HG02938 (cell line): ENCODE results near the gene CARD9.

ENCODE experiments used
- ATAC-seq: cut with Tn5 transposase; IDR thresholded peaks from one replicate; pipeline ENCODE4 v1.9.1; 2021; ENCODE audit warnings: mild to moderate bottlenecking, moderate library complexity; ENCODE audit not compliant: unreplicated experiment

The CARD9 gene

GRCh38 chr9:136351252-136351800 is 22.1 kb downstream of the CARD9 start:
- no peak for ATAC-seq

GRCh38 chr9:136349546-136349945 is 23.9 kb downstream of the CARD9 start:
- no peak for ATAC-seq

GRCh38 chr9:136348691-136349090 is 24.8 kb downstream of the CARD9 start:
- no peak for ATAC-seq

- ATAC-seq, result no peak
Observed at GRCh38 chr9:136347472-136348256, 25.8 kb downstream of the CARD9 start.

- no peak for ATAC-seq
Observed at GRCh38 chr9:136346927-136347465, 26.5 kb downstream of the CARD9 start.

- ATAC-seq, result no peak
Observed at GRCh38 chr9:136346157-136346481, 27.4 kb downstream of the CARD9 start.

GRCh38 chr9:136345281-136346156 is 27.9 kb downstream of the CARD9 start:
- no peak for ATAC-seq

- no peak for ATAC-seq
Observed at GRCh38 chr9:136344544-136345280, 28.8 kb downstream of the CARD9 start.

GRCh38 chr9:136343884-136344269 is 29.6 kb downstream of the CARD9 start:
- no peak for ATAC-seq

- ATAC-seq, result no peak
Observed at GRCh38 chr9:136343121-136343883, 30.2 kb downstream of the CARD9 start.

- ATAC-seq, result no peak
Observed at GRCh38 chr9:136342181-136343120, 31.0 kb downstream of the CARD9 start.

GRCh38 chr9:136341769-136342168 is 31.7 kb downstream of the CARD9 start:
- no peak for ATAC-seq

- ATAC-seq, result no peak
Observed at GRCh38 chr9:136341042-136341655, 32.3 kb downstream of the CARD9 start.

- ATAC-seq, result no peak
Observed at GRCh38 chr9:136340356-136341041, 33.0 kb downstream of the CARD9 start.

GRCh38 chr9:136339958-136340310 is 33.5 kb downstream of the CARD9 start:
- ATAC-seq, result no peak

- ATAC-seq, result no peak
Observed at GRCh38 chr9:136339173-136339957, 34.1 kb downstream of the CARD9 start.

GRCh38 chr9:136338511-136338910 is 35.0 kb downstream of the CARD9 start:
- ATAC-seq, result no peak
